GM12864 (cell line): ENCODE data around the gene IGSF3.
"Not testable (repeated sequence)": the region's sequence is repeated elsewhere in the genome, so short reads cannot be mapped to it uniquely, and the experiment has no call there.

ENCODE experiments used
- DNase-seq: peaks from one replicate; pipeline ENCODE4 v3.0.0-alpha.2; 2011; ENCODE audit warnings: low read depth
- H3K4me3 ChIP-seq: 2 replicates; pipeline ENCODE4 v1.5.1; 2011; ENCODE audit warnings: mild to moderate bottlenecking, low read depth, low read length, control low read depth
- TF ChIP-seq, protein P1 (sequence below): IDR thresholded peaks from 2 replicates; pipeline ENCODE4 v1.5.1; 2011; ENCODE audit warnings: low read depth, mild to moderate bottlenecking, moderate library complexity, low read length, control low read depth, inconsistent platforms; ENCODE audit errors: missing control alignments

Gene IGSF3

DNA sequence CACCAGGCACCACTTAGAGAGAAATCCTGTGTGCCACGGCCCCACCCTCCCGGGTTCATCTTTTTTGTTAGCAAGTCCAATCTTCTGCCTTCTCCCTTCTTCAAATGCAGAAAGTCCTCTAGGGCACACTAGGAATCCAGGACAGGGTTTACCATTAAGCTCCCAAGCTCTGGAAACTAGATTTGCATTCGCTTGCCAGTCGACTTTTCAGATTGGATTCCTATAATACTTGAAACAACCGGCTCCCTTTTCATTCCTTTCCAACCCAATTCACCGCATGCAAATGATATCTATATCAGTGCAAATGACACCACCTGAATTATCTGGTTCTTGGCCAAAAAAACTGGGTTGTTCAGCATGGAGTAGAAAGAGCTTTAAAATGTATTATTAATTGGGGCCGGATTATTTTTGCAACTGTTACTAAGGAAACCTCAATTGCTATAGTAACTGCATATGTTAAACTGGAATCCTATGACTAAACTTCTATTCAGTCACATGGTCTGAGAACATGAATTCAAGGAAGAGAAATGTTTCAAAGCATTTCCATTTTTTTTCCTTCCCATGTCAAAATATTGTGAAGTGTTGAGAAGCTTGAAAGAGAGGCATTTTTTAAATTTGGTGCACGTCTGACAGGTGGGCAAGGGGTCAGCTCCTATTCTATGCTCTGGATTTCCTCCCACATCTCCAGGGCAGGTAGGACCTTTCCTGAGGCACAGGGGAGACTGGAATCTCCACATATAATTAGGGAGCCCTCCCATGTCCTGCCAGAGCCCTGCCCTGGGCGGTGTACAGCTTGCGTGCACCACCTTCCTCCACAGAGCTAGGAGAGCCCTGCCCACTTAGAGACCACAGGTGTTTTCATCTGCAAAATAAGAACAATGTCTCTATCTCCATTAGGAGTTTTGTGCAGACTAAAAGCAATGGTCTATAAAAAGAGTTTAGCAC is 76.3 kb downstream of the IGSF3 start:
- DNase-seq, H3K4me3 ChIP-seq: not testable (repeated sequence)

DNA sequence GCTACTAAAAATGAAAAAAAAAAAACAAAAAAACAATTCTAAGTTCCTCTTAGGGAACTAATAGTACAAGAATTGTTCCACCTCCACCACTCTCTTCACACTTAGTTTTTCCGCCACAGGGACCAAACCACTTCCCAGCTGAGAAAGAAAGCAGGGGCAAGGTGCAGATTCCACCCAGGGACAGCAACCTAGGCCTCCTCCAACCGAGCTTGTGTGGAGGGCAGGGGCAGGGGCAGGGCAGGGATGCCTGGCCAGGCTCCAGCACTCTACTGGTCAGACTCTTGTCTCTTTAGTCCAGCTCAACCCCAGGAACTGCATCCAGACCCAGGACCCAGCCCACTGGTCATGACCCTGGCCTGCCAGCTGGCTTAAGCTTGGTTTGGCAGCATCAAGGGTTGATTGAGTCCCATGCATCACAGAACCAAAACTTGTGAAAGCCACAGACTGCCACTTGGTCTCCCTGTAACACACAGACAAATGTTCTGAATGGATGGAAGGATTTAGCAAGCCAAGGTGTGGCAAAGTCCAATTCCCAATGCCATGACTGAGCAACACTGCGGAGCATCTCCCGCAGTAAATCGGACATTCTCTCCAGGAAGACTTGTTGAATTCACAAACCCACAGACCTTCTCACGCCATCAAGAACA is 77.1 kb downstream of the IGSF3 start:
- not testable (repeated sequence) for H3K4me3 ChIP-seq, DNase-seq

DNA sequence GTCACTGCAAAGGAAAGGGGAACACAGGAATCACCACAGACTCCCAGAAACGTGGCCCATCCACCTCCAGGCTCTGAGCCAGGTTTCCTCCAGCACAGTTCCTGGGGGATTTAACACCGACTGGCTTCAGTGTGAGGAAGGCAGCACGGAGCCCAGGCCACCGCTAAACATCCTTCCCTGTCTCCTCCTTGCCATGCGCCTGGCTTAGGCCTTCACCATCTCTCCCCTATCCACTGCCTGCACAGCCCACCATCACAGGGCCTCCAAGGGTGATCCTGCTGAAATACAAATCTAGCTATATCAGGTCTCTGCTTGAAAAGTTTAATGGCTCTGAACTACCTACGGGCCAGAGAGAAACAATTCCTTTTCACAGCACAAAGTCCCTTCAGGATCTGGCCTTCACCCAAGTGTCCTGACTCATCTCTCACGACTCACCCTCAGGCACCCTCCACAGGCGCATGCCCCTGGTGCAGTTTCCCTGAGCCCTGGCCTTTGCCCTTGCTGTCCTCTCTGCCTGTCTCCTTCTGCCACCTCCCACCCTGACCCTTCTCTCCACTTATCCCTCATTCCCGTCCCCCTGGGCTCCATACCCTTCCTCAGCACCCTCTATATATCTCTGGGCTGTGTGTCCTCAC is 78.3 kb downstream of the IGSF3 start:
- DNase-seq, H3K4me3 ChIP-seq: not testable (repeated sequence)

DNA sequence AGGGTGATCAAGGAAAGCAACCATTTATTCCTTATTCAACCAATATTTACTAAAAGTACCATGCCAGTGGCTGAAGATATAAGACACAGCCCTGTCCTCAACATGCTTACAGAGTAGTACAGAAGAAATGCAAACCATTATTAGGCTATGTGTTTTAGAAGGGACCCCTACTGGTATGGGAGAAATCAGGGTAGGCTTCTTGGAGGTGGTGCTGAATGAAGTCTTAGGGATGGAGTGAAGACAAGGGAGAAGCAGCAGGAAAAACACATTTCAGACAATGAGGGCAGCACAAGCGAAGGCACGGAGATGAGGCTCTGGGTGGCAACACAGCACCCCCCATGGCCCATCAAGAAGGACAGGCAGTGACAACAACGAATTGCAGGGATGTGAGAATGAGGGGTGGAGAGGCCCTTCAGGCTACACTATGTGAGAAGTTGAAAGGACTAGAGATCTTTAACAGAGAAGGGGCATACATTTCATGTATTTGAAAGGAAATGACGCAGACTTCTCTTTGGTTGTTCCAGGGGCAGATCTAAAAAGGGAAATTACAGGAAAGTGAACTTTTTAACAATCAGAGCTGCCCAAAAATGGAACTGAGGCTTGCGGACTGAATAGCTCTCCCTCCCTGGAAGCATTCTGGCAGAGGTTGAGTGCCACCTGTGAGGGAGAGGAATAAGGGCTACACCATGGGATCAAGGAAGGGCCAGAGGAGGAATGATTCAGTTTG is 79.9 kb downstream of the IGSF3 start:
- no peak for DNase-seq
- TF ChIP-seq, protein P1, sequence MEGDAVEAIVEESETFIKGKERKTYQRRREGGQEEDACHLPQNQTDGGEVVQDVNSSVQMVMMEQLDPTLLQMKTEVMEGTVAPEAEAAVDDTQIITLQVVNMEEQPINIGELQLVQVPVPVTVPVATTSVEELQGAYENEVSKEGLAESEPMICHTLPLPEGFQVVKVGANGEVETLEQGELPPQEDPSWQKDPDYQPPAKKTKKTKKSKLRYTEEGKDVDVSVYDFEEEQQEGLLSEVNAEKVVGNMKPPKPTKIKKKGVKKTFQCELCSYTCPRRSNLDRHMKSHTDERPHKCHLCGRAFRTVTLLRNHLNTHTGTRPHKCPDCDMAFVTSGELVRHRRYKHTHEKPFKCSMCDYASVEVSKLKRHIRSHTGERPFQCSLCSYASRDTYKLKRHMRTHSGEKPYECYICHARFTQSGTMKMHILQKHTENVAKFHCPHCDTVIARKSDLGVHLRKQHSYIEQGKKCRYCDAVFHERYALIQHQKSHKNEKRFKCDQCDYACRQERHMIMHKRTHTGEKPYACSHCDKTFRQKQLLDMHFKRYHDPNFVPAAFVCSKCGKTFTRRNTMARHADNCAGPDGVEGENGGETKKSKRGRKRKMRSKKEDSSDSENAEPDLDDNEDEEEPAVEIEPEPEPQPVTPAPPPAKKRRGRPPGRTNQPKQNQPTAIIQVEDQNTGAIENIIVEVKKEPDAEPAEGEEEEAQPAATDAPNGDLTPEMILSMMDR, result no peak
- no peak overlapping the region for H3K4me3 ChIP-seq

DNA sequence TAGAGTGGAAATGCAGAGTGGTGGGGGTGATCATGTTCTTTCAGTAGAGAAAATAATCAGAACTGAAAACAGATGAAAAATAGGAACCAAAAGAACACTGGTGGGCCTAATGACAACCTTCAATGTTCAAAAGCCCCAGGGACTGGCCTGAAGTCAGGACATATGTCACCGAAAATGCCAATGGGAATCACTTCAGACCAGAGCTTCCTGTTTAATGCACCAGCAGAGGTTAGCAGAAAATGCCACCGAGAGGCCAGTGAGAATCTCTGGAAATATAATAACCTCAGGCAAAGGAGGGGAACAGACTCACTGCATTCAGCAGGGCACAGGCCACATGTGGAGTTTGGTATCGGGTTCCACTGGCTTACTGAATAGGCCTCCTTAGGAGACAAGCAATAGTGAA is 80.8 kb downstream of the IGSF3 start:
- H3K4me3 ChIP-seq, result no peak overlapping the region
- DNase-seq, result no peak
- TF ChIP-seq, protein P1, result no peak

DNA sequence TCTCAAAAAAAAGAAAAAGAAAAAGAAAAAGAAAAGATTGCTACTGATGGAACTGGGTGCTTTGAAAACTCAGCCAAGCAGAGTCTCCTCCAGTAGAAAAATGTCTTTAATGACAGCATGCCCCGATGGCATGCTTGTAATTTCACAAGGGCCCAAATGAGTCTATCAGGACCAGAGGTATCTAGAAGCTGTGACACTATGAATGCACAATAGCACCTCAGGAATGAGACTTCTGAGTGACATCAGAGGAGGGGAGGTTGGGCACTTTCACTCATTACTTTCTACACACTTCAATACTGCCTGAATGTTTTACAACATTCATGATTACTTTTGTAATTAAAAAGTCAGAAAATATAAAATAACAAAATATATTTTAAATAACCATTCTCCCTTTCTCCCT is 81.6 kb downstream of the IGSF3 start:
- no peak overlapping the region for H3K4me3 ChIP-seq
- no peak for DNase-seq
- TF ChIP-seq, protein P1, result no peak

DNA sequence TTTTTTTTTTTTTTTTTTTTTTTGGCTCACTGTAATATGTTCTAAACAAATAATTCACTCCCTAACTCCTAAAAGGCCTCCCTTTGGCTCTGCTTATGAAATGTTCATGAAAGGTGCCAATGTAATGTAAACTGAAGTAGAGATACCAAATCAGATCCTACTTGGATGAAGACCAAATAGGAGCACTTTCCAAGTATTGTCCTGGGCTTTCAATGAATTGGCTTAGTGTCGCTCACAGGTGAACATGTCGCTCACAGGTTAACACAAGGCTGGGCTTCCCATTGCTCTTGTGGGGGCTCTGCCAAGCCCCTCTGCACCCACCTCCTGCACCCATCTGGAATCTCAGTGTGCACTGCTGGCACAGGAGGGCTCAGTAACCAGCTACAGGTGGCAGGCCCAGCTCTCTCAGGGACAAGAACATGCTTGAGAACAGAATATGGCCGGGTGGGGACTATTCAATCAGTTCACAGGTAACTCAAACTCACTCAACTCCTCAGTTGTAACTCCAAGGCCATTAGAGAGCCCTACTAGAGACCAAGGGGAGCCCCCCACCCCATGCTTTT is 86.1 kb downstream of the IGSF3 start:
- TF ChIP-seq, protein P1, result no peak
- no peak overlapping the region for H3K4me3 ChIP-seq
- DNase-seq, result no peak
